ENCODE data around the gene REG4.

GRCh38 chr1:119822406-119822805 lies 11.1 kb upstream of the REG4 start:
- no peak for TF ChIP-seq POLR2A (IDR thresholded peaks at IDR 0.05; ENCODE audit: low read depth, low read length)
- TF ChIP-seq CEBPB (IDR thresholded peaks at IDR 0.05; ENCODE audit: low read depth, low read length) = no peak
- no peak for TF ChIP-seq CTCF (conservative IDR thresholded peaks at IDR 0.05; ENCODE audit: low read depth, low read length)
- no peak for TF ChIP-seq SMC3 (IDR thresholded peaks at IDR 0.05; ENCODE audit: low read depth, low read length)
- no peak for TF ChIP-seq MXI1 (IDR thresholded peaks at IDR 0.05; ENCODE audit: borderline replicate concordance, low read depth, low read length)
- no peak for TF ChIP-seq RAD21 (IDR thresholded peaks at IDR 0.05; ENCODE audit: low read length)
- no peak for TF ChIP-seq RCOR1 (IDR thresholded peaks at IDR 0.05; ENCODE audit: insufficient replicate concordance, low read length)
- no peak for TF ChIP-seq MAZ (IDR thresholded peaks at IDR 0.05; ENCODE audit: borderline replicate concordance, low read depth, low read length)
